H7 (cell line): Measurements from ENCODE around the gene RAD51B. TPM values are rescaled to one million over a fixed set of nuclear protein-coding genes. Genes with fewer than 3 reads are reported as not detected.

Experiments used
- DNase-seq: peaks from one replicate; pipeline ENCODE4 v3.0.0; 2012
- H3K27me3 ChIP-seq: 2 replicates; pipeline ENCODE4 v1.6.0; 2011; ENCODE audit warnings: mild to moderate bottlenecking, low read length; ENCODE audit not compliant: control insufficient read depth, insufficient read depth
- H3K36me3 ChIP-seq: replicated peaks from 2 replicates; pipeline ENCODE4 v1.5.1; 2011; ENCODE audit warnings: low read length; ENCODE audit not compliant: control insufficient read depth, insufficient read depth
- H3K4me3 ChIP-seq: 2 replicates; pipeline ENCODE4 v1.5.1; 2011; ENCODE audit warnings: low read depth, mild to moderate bottlenecking, control low read depth, low read length, moderate library complexity; ENCODE audit not compliant: insufficient read depth
- total RNA-seq: library from RNA; depleted of rRNA; stranded (reverse); fragments of >200 nt; shearing (Covaris generic); gene quantifications from 2 replicates; pipeline ENCODE4 v1.2.3, GENCODE V29; 2014

RAD51B gene
- total RNA-seq, 1 experiment from 2014 or later = 9.6 TPM

DNA sequence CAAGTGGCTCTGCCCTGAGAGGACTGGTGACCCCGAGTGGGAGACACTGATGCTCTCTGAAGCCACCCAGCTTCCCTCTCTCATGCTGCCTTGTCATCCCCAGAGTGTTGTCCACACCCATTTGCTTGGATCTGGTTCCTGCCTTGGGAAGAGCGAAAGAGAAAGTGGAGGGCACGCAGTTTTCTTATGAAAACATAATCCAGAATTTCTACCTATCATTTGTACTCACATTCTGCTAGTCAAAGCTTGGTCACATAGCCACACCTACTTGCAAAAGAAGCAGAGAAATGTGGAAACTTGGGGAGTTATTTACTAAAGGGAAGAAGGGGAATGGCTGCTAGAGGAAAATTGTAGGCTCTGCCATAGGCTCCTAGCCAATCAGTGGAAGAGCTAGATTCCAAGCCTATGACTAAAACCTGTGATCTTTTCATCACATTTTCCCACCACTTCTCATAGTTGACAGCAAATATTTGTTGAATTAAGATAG is 647.0 kb downstream of the RAD51B start:
- Histone ChIP-seq H3K4me3 (no peak overlapping the region), H3K27me3 (no peaks in the 10 kb centered on the region), H3K36me3 (no peaks in the 10 kb centered on the region)
- DNase-seq = no peak

DNA sequence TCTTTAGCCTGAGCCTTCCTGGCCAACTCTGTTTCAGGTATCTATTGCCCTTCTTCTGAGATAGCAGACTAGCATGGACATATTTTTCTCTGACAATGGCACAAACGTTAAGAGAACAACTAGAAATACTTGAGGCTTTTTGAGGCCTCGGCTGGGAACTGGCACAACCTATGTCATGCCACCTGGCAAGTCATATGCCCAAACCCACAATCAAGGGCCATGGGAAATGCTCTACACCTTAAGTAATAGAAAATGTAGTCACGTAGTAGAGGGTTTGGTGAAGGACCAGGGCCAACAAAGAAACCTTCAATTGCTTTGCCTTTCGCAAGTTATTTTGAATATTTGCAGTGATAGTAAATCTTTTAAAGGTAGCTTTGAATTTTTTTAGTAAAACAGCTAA is 647.8 kb downstream of the RAD51B start:
- no peak overlapping the region for H3K4me3 ChIP-seq
- DNase-seq = no peak
- H3K36me3 ChIP-seq = no peaks in the 10 kb centered on the region
- H3K27me3 ChIP-seq = no peaks in the 10 kb centered on the region

GRCh38 chr14:68468437-68469207 is 649.0 kb downstream of the RAD51B start:
- H3K36me3 ChIP-seq = no peaks in the 10 kb centered on the region
- H3K4me3 ChIP-seq = no peak overlapping the region
- no peaks in the 10 kb centered on the region for H3K27me3 ChIP-seq
- DNase-seq = no peak

GRCh38 chr14:68469208-68469713 is 649.7 kb downstream of the RAD51B start:
- H3K4me3 ChIP-seq = no peak overlapping the region
- DNase-seq = no peak
- H3K36me3 ChIP-seq = no peaks in the 10 kb centered on the region
- no peaks in the 10 kb centered on the region for H3K27me3 ChIP-seq

- Histone ChIP-seq H3K4me3 (no peak overlapping the region), H3K36me3 (no peaks in the 10 kb centered on the region), H3K27me3 (no peaks in the 10 kb centered on the region)
- DNase-seq = no peak
These were observed 650.8 kb downstream of the RAD51B start for GRCh38 chr14:68470361-68470760.

GRCh38 chr14:68471029-68471963 is 651.7 kb downstream of the RAD51B start:
- DNase-seq = peak; percentile 67
- H3K4me3 ChIP-seq = no peak overlapping the region

GRCh38 chr14:68471964-68472508 is 652.5 kb downstream of the RAD51B start:
- DNase-seq = no peak
- no peaks in the 10 kb centered on the region for H3K36me3 ChIP-seq
- no peaks in the 10 kb centered on the region for H3K27me3 ChIP-seq
- H3K4me3 ChIP-seq = no peak overlapping the region

More at GRCh38 chr14:68471029-68471963, 651.7 kb downstream of the RAD51B start:
- Histone ChIP-seq H3K36me3 (no peaks in the 10 kb centered on the region), H3K27me3 (no peaks in the 10 kb centered on the region)

DNA sequence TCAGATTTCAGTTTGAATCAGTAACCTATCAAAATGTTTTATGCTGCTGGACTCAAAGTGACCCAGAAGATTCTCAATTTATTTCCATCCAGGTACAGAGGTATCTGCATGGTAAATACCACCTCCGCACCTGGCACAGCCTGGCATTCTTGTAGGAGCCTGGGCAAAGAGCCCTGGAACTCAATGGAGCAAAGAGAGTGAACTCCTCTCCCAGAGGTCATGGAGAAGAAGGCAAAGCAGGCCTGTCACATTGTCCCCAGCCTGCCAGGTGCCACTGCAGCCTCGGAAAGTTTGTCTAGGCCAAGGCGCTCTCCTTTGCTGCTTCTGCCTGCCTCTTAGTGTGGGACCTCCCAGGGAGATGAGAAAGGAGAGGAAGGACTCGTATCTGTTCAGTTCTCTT is 653.5 kb downstream of the RAD51B start:
- DNase-seq = no peak
- Histone ChIP-seq H3K27me3 (no peaks in the 10 kb centered on the region), H3K4me3 (no peak overlapping the region), H3K36me3 (no peaks in the 10 kb centered on the region)

DNA sequence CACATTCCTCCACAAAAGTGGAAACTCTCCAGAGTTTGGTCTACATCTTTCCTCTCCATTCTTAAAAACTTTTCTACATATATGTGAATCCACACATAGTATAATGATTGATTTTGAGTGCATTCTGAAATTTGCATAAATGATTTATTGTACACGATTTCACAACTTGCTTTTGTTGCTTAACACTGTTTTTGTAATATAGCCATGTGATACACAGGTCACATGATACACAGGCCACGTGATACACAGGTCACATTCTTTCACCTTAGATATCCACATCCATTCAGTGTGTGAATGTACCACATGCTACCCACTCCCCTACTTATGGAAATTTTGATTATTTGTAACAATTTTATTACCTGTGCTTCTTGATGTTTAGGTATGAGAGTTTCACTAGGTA is 654.2 kb downstream of the RAD51B start:
- Histone ChIP-seq H3K4me3 (no peak overlapping the region), H3K27me3 (no peaks in the 10 kb centered on the region)
- DNase-seq = no peak

DNA sequence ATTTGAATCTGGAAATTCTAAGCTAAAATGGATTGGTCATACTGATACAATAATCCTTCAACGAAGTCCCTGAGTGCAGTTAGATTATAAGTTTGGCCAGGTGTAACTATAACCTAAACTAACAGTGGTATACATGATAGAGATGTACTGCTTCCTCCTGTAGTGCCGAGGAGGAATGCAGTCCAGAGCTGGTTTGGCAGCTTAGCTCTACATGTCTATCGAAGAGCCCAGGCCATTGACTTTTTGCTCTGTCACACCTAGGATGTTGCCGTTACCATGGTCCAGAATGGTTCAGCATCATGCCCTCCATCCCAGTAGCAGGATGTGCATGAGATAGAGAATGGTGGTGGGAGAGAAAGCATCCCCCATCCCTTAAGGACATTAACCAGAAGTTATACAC is 655.2 kb downstream of the RAD51B start:
- Histone ChIP-seq H3K36me3 (no peaks in the 10 kb centered on the region), H3K27me3 (no peaks in the 10 kb centered on the region), H3K4me3 (no peak overlapping the region)
- no peak for DNase-seq

More for the DNA sequence above, 654.2 kb downstream of the RAD51B start:
- H3K36me3 ChIP-seq = no peaks in the 10 kb centered on the region

DNA sequence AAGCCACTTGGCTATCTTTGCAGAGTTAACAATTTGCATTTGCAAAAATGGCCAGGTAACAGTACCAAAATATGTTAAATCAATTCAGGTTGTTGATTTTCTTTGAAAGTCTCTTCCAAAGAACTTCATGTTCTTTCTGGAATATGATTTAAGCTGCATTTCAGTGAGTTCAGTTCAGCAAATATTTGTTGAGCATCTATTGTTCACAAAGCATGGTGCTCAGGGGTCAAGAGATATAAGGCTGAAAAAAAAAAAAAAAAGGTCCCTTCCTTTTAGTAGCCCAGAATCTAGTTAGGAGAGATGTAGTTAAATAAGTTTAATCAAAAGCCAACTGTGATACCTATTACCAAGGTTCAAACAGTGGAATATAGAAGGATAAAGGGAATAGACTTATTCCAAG is 656.2 kb downstream of the RAD51B start:
- Histone ChIP-seq H3K27me3 (no peaks in the 10 kb centered on the region), H3K36me3 (no peaks in the 10 kb centered on the region), H3K4me3 (no peak overlapping the region)
- no peak for DNase-seq

DNA sequence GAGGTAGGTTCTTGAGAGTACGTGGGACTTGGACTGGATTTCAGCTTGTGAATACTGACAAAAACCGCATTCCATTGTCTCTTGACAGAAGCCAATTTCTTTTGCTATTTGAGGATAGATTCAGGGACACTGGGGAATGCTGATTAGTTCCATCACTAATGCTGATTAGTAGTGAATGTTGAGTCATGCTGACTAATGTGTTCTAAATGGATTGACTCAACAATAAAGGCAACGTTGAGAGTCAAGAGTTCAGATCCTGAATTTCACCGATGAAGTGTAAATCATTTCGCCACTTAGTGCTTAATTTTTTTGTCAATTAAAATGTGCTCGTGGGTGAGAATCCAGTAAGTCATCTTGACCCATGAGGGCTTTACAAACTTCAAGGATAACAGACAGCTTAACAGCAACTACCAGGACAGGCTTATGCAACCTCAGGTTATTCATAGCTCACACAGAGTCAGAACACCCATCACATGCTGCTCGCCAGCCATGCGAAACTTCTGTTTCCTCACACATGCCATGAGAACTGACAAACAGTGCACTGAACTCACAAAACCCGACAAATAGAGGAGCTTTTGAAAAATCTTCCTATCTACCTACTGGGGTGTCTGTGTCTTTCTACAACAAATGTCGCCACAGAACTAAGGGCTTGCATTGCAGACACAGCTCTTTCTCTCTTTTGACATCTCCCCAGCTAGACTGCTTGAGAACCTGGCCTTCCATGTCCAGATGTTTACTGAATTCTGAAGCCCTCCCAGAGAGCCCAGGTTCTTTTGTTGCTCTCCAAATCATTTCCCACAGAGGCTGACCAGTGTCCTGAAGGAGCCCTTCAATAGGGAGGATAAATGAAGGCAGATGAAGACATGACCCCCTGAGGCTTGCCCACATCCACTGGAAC is 656.9 kb downstream of the RAD51B start:
- H3K36me3 ChIP-seq = no peaks in the 10 kb centered on the region
- no peak overlapping the region for H3K4me3 ChIP-seq
- no peaks in the 10 kb centered on the region for H3K27me3 ChIP-seq
- DNase-seq = no peak

- no peak overlapping the region for H3K4me3 ChIP-seq
- H3K36me3 ChIP-seq = no peaks in the 10 kb centered on the region
- H3K27me3 ChIP-seq = no peaks in the 10 kb centered on the region
- DNase-seq = no peak
These were observed 657.5 kb downstream of the RAD51B start for GRCh38 chr14:68477110-68477455.
